ENCODE data around the gene CHL1. TPM values are rescaled to one million over a fixed set of nuclear protein-coding genes. Genes with fewer than 3 reads are reported as not detected.
A peak's percentile ranks its signal among the peaks of the same experiment; 100 is the strongest.

CHL1 gene
- total RNA-seq, 1 donor from 2014 or later = 16.0 TPM

GRCh38 chr3:353191-353739, 156.7 kb downstream of the CHL1 start:
- H3K4me1 ChIP-seq = no peaks in the 10 kb centered on the region
- no peak for DNase-seq
- no peak overlapping the region for H3K4me3 ChIP-seq
- no peaks in the 10 kb centered on the region for H3K9me3 ChIP-seq
- no peak for TF ChIP-seq CTCF (IDR thresholded peaks at IDR 0.05)
- ATAC-seq = no peak
- no peaks in the 10 kb centered on the region for H3K36me3 ChIP-seq
- H3K27ac ChIP-seq = no peak overlapping the region
- no peaks in the 10 kb centered on the region for H3K27me3 ChIP-seq
- intact Hi-C loops (cut with DNase I) = no loop called here

- DNase-seq (no peak), ATAC-seq (peak; percentile 70)
- peak; percentile 68 for TF ChIP-seq CTCF (IDR thresholded peaks at IDR 0.05)
- Histone ChIP-seq H3K36me3 (no peaks in the 10 kb centered on the region), H3K4me3 (no peak overlapping the region), H3K4me1 (no peaks in the 10 kb centered on the region), H3K27me3 (no peaks in the 10 kb centered on the region), H3K9me3 (no peaks in the 10 kb centered on the region), H3K27ac (no peak overlapping the region)
- intact Hi-C loops (cut with DNase I) = no loop called here
These were observed 157.9 kb downstream of the CHL1 start for GRCh38 chr3:354432-354831.

GRCh38 chr3:355622-356021, 159.1 kb downstream of the CHL1 start:
- Histone ChIP-seq H3K36me3 (no peaks in the 10 kb centered on the region), H3K27me3 (no peaks in the 10 kb centered on the region), H3K4me1 (no peaks in the 10 kb centered on the region), H3K4me3 (no peak overlapping the region), H3K27ac (no peak overlapping the region), H3K9me3 (no peaks in the 10 kb centered on the region)
- no peak for TF ChIP-seq CTCF (IDR thresholded peaks at IDR 0.05)
- DNase-seq (no peak), ATAC-seq (no peak)
- intact Hi-C loops (cut with DNase I) = no loop called here

- no peaks in the 10 kb centered on the region for H3K27me3 ChIP-seq
- H3K4me3 ChIP-seq = no peak overlapping the region
- ATAC-seq = no peak
- H3K36me3 ChIP-seq = no peaks in the 10 kb centered on the region
- no peak for TF ChIP-seq CTCF (IDR thresholded peaks at IDR 0.05)
- no peak for DNase-seq
- intact Hi-C loops (cut with DNase I) = no loop called here
- H3K9me3 ChIP-seq = no peaks in the 10 kb centered on the region
- no peaks in the 10 kb centered on the region for H3K4me1 ChIP-seq
- no peak overlapping the region for H3K27ac ChIP-seq
These were observed 160.4 kb downstream of the CHL1 start for GRCh38 chr3:356952-357351.

- intact Hi-C loops (cut with DNase I) = no loop called here
- Histone ChIP-seq H3K27me3 (no peaks in the 10 kb centered on the region), H3K4me1 (no peaks in the 10 kb centered on the region), H3K4me3 (no peak overlapping the region), H3K27ac (no peak overlapping the region), H3K36me3 (no peaks in the 10 kb centered on the region), H3K9me3 (no peaks in the 10 kb centered on the region)
- DNase-seq = no peak
- ATAC-seq = no peak
- TF ChIP-seq CTCF (IDR thresholded peaks at IDR 0.05) = no peak
These were observed 163.1 kb downstream of the CHL1 start for GRCh38 chr3:359672-360071.

Data from upper lobe of right lung (tissue), 1 donor.